Prostate gland (tissue), 2 donors: ENCODE data around the gene AFAP1.

Experiments
- CTCF ChIP-seq, 4 experiments: fragments of 200-600 bp in 2 of 4; fragments of 450-650 bp in 2 of 4; sonication (generic) in 2 of 4; IDR thresholded peaks; 1 replicate in 3 of 4; 2 replicates in 1 of 4; pipeline ENCODE4 v1.5.1; 2016 to 2019; ENCODE audit warnings: antibody characterized with exemption in 4 of 4, mild to moderate bottlenecking in 2 of 4, moderate library complexity in 2 of 4
- POLR2A ChIP-seq: fragments of 450-650 bp; IDR thresholded peaks from one replicate; pipeline ENCODE4 v1.6.1; 2016; ENCODE audit warnings: antibody characterized with exemption, mild to moderate bottlenecking
- POLR2AphosphoS5 ChIP-seq: sonication (generic); formaldehyde crosslinking; IDR thresholded peaks from one replicate; pipeline ENCODE4 v1.6.1; 2017; ENCODE audit warnings: antibody characterized with exemption

DNA sequence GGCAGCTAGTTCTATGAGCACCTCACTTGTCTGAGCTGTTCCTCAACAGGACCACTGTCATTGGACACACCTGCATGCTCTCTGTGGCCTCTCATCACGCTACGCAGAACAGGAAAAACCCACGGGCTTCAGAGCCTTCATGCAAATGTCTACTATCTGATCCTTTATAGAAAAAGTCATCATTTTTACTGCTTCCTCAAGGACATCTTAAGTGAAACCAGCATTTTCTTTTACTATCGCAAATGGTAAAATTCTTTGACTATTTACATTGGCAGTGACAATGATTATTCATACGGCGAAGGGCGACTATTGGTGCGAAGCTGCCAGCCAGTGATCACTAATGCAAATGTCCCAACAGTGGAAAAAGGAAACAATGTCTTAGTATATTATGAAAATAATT lies 147.0 kb downstream of the AFAP1 start:
- no peak for TF ChIP-seq POLR2AphosphoS5
- no peak for TF ChIP-seq CTCF (IDR thresholded peaks at IDR 0.05)
- no peak for TF ChIP-seq POLR2A
